Activated CD8-positive, alpha-beta T cell treated with anti-CD3 and anti-CD28 coated beads for 36 hours (primary cell): Measurements from ENCODE around the gene RALY. TPM values are rescaled to one million over a fixed set of nuclear protein-coding genes. Genes with fewer than 3 reads are reported as not detected.
A peak's percentile ranks its signal among the peaks of the same experiment; 100 is the strongest.

Source experiments
- ATAC-seq: fragments of 200-7000 bp; cut with Tn5 transposase; one replicate; pipeline ENCODE4 v1.10.0; 2021; ENCODE audit warnings: mild to moderate bottlenecking, moderate library complexity
- CTCF ChIA-PET: fragments of 350-600 bp; sonication (Branson Sonifier 250); formaldehyde crosslinking; loops from one replicate; lab custom pipeline; 2021; ENCODE audit warnings: antibody characterized with exemption; lab: Charles Lee
- POLR2A ChIA-PET: fragments of 350-600 bp; sonication (Branson Sonifier 250); formaldehyde crosslinking; loops from one replicate; lab custom pipeline; 2021; ENCODE audit warnings: antibody characterized with exemption; lab: Charles Lee
- DNase-seq: peaks from one replicate; pipeline ENCODE4 v3.0.0-alpha.2; 2020
- H3K27ac Mint-ChIP-seq: one replicate; pipeline ENCODE4 v1.8.0; 2021; ENCODE audit warnings: mild to moderate bottlenecking, mixed read lengths
- H3K27me3 Mint-ChIP-seq: one replicate; pipeline ENCODE4 v1.8.0; 2021; ENCODE audit warnings: mixed read lengths
- H3K36me3 Mint-ChIP-seq: one replicate; pipeline ENCODE4 v1.8.0; 2021; ENCODE audit warnings: low read depth, mixed read lengths
- H3K4me1 Mint-ChIP-seq: one replicate; pipeline ENCODE4 v1.8.0; 2021; ENCODE audit warnings: low read depth, mixed read lengths
- H3K4me3 Mint-ChIP-seq: one replicate; pipeline ENCODE4 v1.8.0; 2021; ENCODE audit warnings: mild to moderate bottlenecking, moderate library complexity, mixed read lengths
- H3K9me3 Mint-ChIP-seq: one replicate; pipeline ENCODE4 v1.8.0; 2021; ENCODE audit warnings: mixed read lengths
- CTCF ChIP-seq: fragments of 200-600 bp; IDR thresholded peaks from one replicate; pipeline ENCODE4 v1.8.0; 2022; ENCODE audit warnings: antibody characterized with exemption, mild to moderate bottlenecking
- intact Hi-C: fragments of 100-400 bp; cut with micrococcal nuclease; formaldehyde crosslinking; loops from one replicate; pipeline ENCODE4 v1.10.0; 2022
- total RNA-seq, 2 experiments: library from RNA; stranded (reverse); gene quantifications; one replicate each; pipeline ENCODE4 v1.2.3, GENCODE V29; 2021

The RALY gene
- total RNA-seq, 2 experiments from 2014 or later: 151 to 153 TPM

GRCh38 chr20:34061695-34062094 lies 68.0 kb downstream of the RALY start:
- H3K9me3 Mint-ChIP-seq: no peaks in the 10 kb centered on the region
- no peak for TF ChIP-seq CTCF
- H3K27ac Mint-ChIP-seq: no peak overlapping the region
- DNase-seq (no peak), ATAC-seq (no peak)
- intact Hi-C loops: loop anchor here (10.0 kb wide), 1 partner anchor 207 kb away; no protein-coding TSS in a partner anchor
- POLR2A ChIA-PET: interaction anchor here (0.7 kb wide), 1 partner anchor 516 kb away, joined by 3 read pairs; no protein-coding TSS in a partner anchor
- H3K4me3 Mint-ChIP-seq: no peak overlapping the region
- CTCF ChIA-PET: interaction anchor here (2.2 kb wide), 1 partner anchor 8 kb away, joined by 7 read pairs; no protein-coding TSS in a partner anchor
- no peaks in the 10 kb centered on the region for H3K27me3 Mint-ChIP-seq
- H3K36me3 Mint-ChIP-seq: peaks cover 2% of the 10 kb centered on the region
- H3K4me1 Mint-ChIP-seq: peaks cover 58% of the 10 kb centered on the region

DNA sequence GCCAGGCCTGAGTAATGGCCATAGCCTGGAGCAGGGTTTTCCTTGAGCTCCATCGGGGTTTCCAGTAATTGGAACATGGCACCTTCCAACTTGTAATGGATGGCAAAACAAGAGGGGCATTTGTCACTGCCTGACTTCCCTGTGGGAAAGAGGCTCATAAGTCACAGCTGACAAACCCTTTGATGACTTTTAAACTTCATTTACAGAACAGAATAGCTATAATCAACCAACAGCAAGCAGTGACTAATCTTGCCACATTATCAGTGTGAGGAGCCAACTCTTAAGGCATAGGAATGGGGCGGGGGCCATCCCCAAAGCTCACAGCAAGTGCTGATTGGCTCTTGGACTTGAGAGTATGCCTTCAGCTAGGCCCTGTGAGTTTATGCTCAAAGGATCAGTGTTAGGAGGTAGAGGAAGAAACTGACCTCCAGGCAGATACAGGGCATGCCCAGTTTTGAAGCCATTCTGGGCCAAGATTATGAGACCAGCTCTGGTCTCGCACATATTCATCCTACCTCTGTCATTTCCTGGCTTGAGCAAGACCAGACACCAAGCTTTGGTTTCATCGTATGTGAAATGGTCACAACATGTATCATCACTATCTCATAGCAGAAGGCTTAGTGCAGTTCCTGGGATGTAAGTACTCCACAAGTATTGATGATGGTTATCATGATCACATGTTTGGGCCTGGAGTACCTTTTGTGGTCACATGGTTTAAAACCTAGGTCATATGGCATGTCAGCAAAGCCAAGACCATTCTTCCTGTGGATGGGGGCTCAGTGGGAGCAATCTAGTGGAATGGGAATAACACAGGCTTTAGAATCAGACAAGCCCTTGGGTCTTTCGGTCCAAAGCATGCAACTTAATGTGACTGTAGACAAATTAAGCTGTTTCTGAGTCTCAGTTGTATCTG lies 69.1 kb downstream of the RALY start:
- H3K9me3 Mint-ChIP-seq: no peaks in the 10 kb centered on the region
- intact Hi-C loops: loop anchor here (10.0 kb wide), 1 partner anchor 208 kb away; no protein-coding TSS in a partner anchor
- no peak overlapping the region for H3K4me3 Mint-ChIP-seq
- peaks cover 56% of the 10 kb centered on the region for H3K4me1 Mint-ChIP-seq
- peaks cover 2% of the 10 kb centered on the region for H3K36me3 Mint-ChIP-seq
- H3K27ac Mint-ChIP-seq: peak overlapping the region; percentile 42
- ChIA-PET POLR2A (interaction anchor here (0.6 to 1.1 kb wide), 2 partner anchors 8 to 307 kb away, joined by 3 to 4 read pairs; no protein-coding TSS in a partner anchor), CTCF (interaction anchor here (1.0 to 2.2 kb wide), 3 partner anchors 7 to 41 kb away, joined by 3 to 7 read pairs (median 4); no protein-coding TSS in a partner anchor)
- no peak for TF ChIP-seq CTCF
- no peaks in the 10 kb centered on the region for H3K27me3 Mint-ChIP-seq
- ATAC-seq (peak; percentile 38), DNase-seq (peak; percentile 37)

DNA sequence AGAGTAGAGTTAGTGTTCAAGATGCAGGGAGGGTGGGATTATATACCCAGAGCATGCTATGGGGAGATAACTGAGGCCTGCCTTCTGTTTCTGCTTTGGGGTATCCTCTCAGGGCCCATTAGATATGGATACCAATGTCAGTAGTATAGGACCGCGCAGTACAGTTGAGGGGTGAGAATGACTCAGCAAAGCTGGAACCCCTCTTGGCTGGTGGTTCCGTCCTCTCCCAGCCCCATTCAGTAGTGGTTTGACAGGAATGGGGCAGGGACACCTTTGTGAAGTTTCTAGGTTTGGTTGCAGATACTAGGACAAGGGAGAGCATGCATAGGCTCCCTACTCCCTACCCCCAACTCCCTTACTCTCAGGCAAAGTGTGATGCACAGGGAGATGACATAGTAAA lies 70.6 kb downstream of the RALY start:
- TF ChIP-seq CTCF: no peak
- no peak overlapping the region for H3K4me3 Mint-ChIP-seq
- ChIA-PET POLR2A (interaction anchor here (1.1 kb wide), 1 partner anchor 10 kb away, joined by 3 read pairs; no protein-coding TSS in a partner anchor), CTCF (no interaction called here)
- no peaks in the 10 kb centered on the region for H3K9me3 Mint-ChIP-seq
- H3K27me3 Mint-ChIP-seq: no peaks in the 10 kb centered on the region
- intact Hi-C loops: loop anchor here (10.0 kb wide), 1 partner anchor 209 kb away; no protein-coding TSS in a partner anchor
- H3K36me3 Mint-ChIP-seq: peaks cover 2% of the 10 kb centered on the region
- ATAC-seq (no peak), DNase-seq (no peak)
- peak overlapping the region; percentile 61 for H3K27ac Mint-ChIP-seq
- peaks cover 56% of the 10 kb centered on the region for H3K4me1 Mint-ChIP-seq

GRCh38 chr20:34065260-34065659 lies 71.5 kb downstream of the RALY start:
- H3K27ac Mint-ChIP-seq: peak overlapping the region; percentile 61
- H3K4me3 Mint-ChIP-seq: no peak overlapping the region
- ChIA-PET POLR2A (interaction anchor here (1.3 kb wide), 1 partner anchor 228 kb away, joined by 3 read pairs; no protein-coding TSS in a partner anchor), CTCF (no interaction called here)
- H3K9me3 Mint-ChIP-seq: no peaks in the 10 kb centered on the region
- H3K4me1 Mint-ChIP-seq: peaks cover 53% of the 10 kb centered on the region
- ATAC-seq (no peak), DNase-seq (no peak)
- no peaks in the 10 kb centered on the region for H3K27me3 Mint-ChIP-seq
- H3K36me3 Mint-ChIP-seq: peaks cover 2% of the 10 kb centered on the region
- intact Hi-C loops: loop anchor here (10.0 kb wide), 1 partner anchor 210 kb away; no protein-coding TSS in a partner anchor
- no peak for TF ChIP-seq CTCF
